Activated CD8-positive, alpha-beta T cell treated with anti-CD3 and anti-CD28 coated beads for 36 hours (primary cell): ENCODE measurements around the gene KRTAP5-6. TPM values are rescaled to one million over a fixed set of nuclear protein-coding genes. Genes with fewer than 3 reads are reported as not detected.

Experiments used
- ATAC-seq: fragments of 200-7000 bp; cut with Tn5 transposase; one replicate; pipeline ENCODE4 v1.10.0; 2021; ENCODE audit warnings: mild to moderate bottlenecking, moderate library complexity
- CTCF ChIA-PET: fragments of 350-600 bp; sonication (Branson Sonifier 250); formaldehyde crosslinking; loops from one replicate; lab custom pipeline; 2021; ENCODE audit warnings: antibody characterized with exemption; lab: Charles Lee
- POLR2A ChIA-PET: fragments of 350-600 bp; sonication (Branson Sonifier 250); formaldehyde crosslinking; loops from one replicate; lab custom pipeline; 2021; ENCODE audit warnings: antibody characterized with exemption; lab: Charles Lee
- DNase-seq: peaks from one replicate; pipeline ENCODE4 v3.0.0-alpha.2; 2020
- H3K27ac Mint-ChIP-seq: one replicate; pipeline ENCODE4 v1.8.0; 2021; ENCODE audit warnings: mild to moderate bottlenecking, mixed read lengths
- H3K27me3 Mint-ChIP-seq: one replicate; pipeline ENCODE4 v1.8.0; 2021; ENCODE audit warnings: mixed read lengths
- H3K36me3 Mint-ChIP-seq: one replicate; pipeline ENCODE4 v1.8.0; 2021; ENCODE audit warnings: low read depth, mixed read lengths
- H3K4me1 Mint-ChIP-seq: one replicate; pipeline ENCODE4 v1.8.0; 2021; ENCODE audit warnings: low read depth, mixed read lengths
- H3K4me3 Mint-ChIP-seq: one replicate; pipeline ENCODE4 v1.8.0; 2021; ENCODE audit warnings: mild to moderate bottlenecking, moderate library complexity, mixed read lengths
- H3K9me3 Mint-ChIP-seq: one replicate; pipeline ENCODE4 v1.8.0; 2021; ENCODE audit warnings: mixed read lengths
- CTCF ChIP-seq: fragments of 200-600 bp; IDR thresholded peaks from one replicate; pipeline ENCODE4 v1.8.0; 2022; ENCODE audit warnings: antibody characterized with exemption, mild to moderate bottlenecking
- intact Hi-C: fragments of 100-400 bp; cut with micrococcal nuclease; formaldehyde crosslinking; loops from one replicate; pipeline ENCODE4 v1.10.0; 2022
- total RNA-seq, 2 experiments: library from RNA; stranded (reverse); gene quantifications; one replicate each; pipeline ENCODE4 v1.2.3, GENCODE V29; 2021

Gene KRTAP5-6
- total RNA-seq, 2 experiments from 2014 or later: not detected

- Mint-ChIP-seq H3K27ac (no peak overlapping the region), H3K9me3 (peaks cover 2% of the 10 kb centered on the region), H3K4me1 (peaks cover 9% of the 10 kb centered on the region), H3K27me3 (peaks cover 10% of the 10 kb centered on the region), H3K4me3 (no peak overlapping the region), H3K36me3 (no peaks in the 10 kb centered on the region)
- intact Hi-C loops: no loop called here
- ChIA-PET POLR2A (interaction anchor here (1.7 kb wide), 1 partner anchor 12 kb away, joined by 7 read pairs; no protein-coding TSS in a partner anchor), CTCF (interaction anchor here (0.6 kb wide), 1 partner anchor 51 kb away, joined by 3 read pairs; no protein-coding TSS in a partner anchor)
- ATAC-seq (no peak), DNase-seq (no peak)
- TF ChIP-seq CTCF: no peak
Observed at GRCh38 chr11:1744891-1745700, 48.1 kb downstream of the KRTAP5-6 start.

GRCh38 chr11:1745701-1746320, 48.8 kb downstream of the KRTAP5-6 start:
- intact Hi-C loops: no loop called here

GRCh38 chr11:1746511-1746931, 49.5 kb downstream of the KRTAP5-6 start:
- DNase-seq (no peak), ATAC-seq (no peak)
- H3K4me1 Mint-ChIP-seq: peaks cover 14% of the 10 kb centered on the region
- no peak overlapping the region for H3K4me3 Mint-ChIP-seq
- H3K36me3 Mint-ChIP-seq: no peaks in the 10 kb centered on the region
- H3K27me3 Mint-ChIP-seq: peaks cover 15% of the 10 kb centered on the region
- peaks cover 2% of the 10 kb centered on the region for H3K9me3 Mint-ChIP-seq
- POLR2A ChIA-PET: no interaction called here
- TF ChIP-seq CTCF: no peak
- H3K27ac Mint-ChIP-seq: no peak overlapping the region
- intact Hi-C loops: no loop called here
- CTCF ChIA-PET: no interaction called here

More at GRCh38 chr11:1745701-1746320, 48.8 kb downstream of the KRTAP5-6 start:
- peaks cover 2% of the 10 kb centered on the region for H3K9me3 Mint-ChIP-seq
- no peak for TF ChIP-seq CTCF
- H3K27me3 Mint-ChIP-seq: peaks cover 15% of the 10 kb centered on the region
- no peaks in the 10 kb centered on the region for H3K36me3 Mint-ChIP-seq
- H3K27ac Mint-ChIP-seq: no peak overlapping the region
- ChIA-PET CTCF (no interaction called here), POLR2A (no interaction called here)
- no peak for DNase-seq
- peaks cover 14% of the 10 kb centered on the region for H3K4me1 Mint-ChIP-seq
- no peak for ATAC-seq
- H3K4me3 Mint-ChIP-seq: no peak overlapping the region

- TF ChIP-seq CTCF: no peak
Observed at GRCh38 chr11:1746956-1747752, 50.2 kb downstream of the KRTAP5-6 start.

More at GRCh38 chr11:1746956-1747752, 50.2 kb downstream of the KRTAP5-6 start:
- H3K36me3 Mint-ChIP-seq: no peaks in the 10 kb centered on the region
- intact Hi-C loops: no loop called here
- ATAC-seq: no peak
- H3K27ac Mint-ChIP-seq: no peak overlapping the region
- no peak for DNase-seq
- no peak overlapping the region for H3K4me3 Mint-ChIP-seq
- H3K27me3 Mint-ChIP-seq: peaks cover 15% of the 10 kb centered on the region
- POLR2A ChIA-PET: no interaction called here
- H3K9me3 Mint-ChIP-seq: peaks cover 2% of the 10 kb centered on the region
- peaks cover 14% of the 10 kb centered on the region for H3K4me1 Mint-ChIP-seq
- CTCF ChIA-PET: no interaction called here

Other genes with a start within 250 kb of the KRTAP5-6 start
- 10 to 100 TPM; 13.2 to 14.0 TPM for gene MOB2, start 210.4 kb upstream of the KRTAP5-6 start, total RNA-seq
- 1 to 10 TPM; 1.4 to 2.0 TPM for gene DUSP8, start 124.9 kb upstream of the KRTAP5-6 start, total RNA-seq
- gene KRTAP5-1, start 111.9 kb upstream of the KRTAP5-6 start, total RNA-seq: not detected
- gene KRTAP5-2, start 98.9 kb upstream of the KRTAP5-6 start, total RNA-seq: not detected
- gene KRTAP5-3, start 88.7 kb upstream of the KRTAP5-6 start, total RNA-seq: not detected
- not detected for gene KRTAP5-4, start 75.1 kb upstream of the KRTAP5-6 start, total RNA-seq
- gene KRTAP5-5, start 67.4 kb upstream of the KRTAP5-6 start, total RNA-seq: not detected
- gene IFITM10, start 53.4 kb downstream of the KRTAP5-6 start, total RNA-seq: under 1 TPM; 0.07 to 0.31 TPM
- gene CTSD, start 66.7 kb downstream of the KRTAP5-6 start, total RNA-seq: 10 to 100 TPM; 44.9 to 45.6 TPM
- gene SYT8, start 137.8 kb downstream of the KRTAP5-6 start, total RNA-seq: not detected
- under 1 TPM in 1 of 2 experiments, not detected in 1; 0.92 TPM for gene TNNI2, start 141.8 kb downstream of the KRTAP5-6 start, total RNA-seq
- gene LSP1, start 155.9 kb downstream of the KRTAP5-6 start, total RNA-seq: 100 to 1,000 TPM; 247 to 251 TPM
- under 1 TPM; 0.16 to 0.20 TPM for gene PRR33, start 194.7 kb downstream of the KRTAP5-6 start, total RNA-seq
- 1 to 10 TPM; 4.9 to 5.4 TPM for gene TNNT3, start 222.5 kb downstream of the KRTAP5-6 start, total RNA-seq